HEK293 (cell line): ENCODE results near the gene SRPK3.

Experiments used
- CTCF ChIA-PET: fragments of 350-600 bp; formaldehyde crosslinking; extraction: SDS; loops from one replicate; lab custom pipeline; 2021; ENCODE audit warnings: antibody characterized with exemption; lab: Yijun Ruan, JAX
- POLR2A ChIA-PET: fragments of 300-600 bp; formaldehyde crosslinking; extraction: SDS; loops from one replicate; lab custom pipeline; 2020; ENCODE audit warnings: antibody characterized with exemption, inconsistent platforms; lab: Yijun Ruan, JAX
- H3K27ac ChIP-seq: fragments of 200-500 bp; sonication (Bioruptor generic); 2 replicates; pipeline ENCODE4 v1.5.1; 2014; ENCODE audit warnings: low read depth, low read length, control low read depth, inconsistent platforms; ENCODE audit errors: extremely low read depth
- H3K36me3 ChIP-seq, 2 experiments: fragments of 200-500 bp in 1 of 2; sonication (Bioruptor generic) in 1 of 2; 1 replicate in 1 of 2; 2 replicates in 1 of 2; pipeline ENCODE4 v1.5.1; 2014 to 2017; ENCODE audit warnings: inconsistent platforms in 2 of 2, low read length in 2 of 2; ENCODE audit not compliant: control insufficient read depth in 2 of 2, insufficient read depth in 1 of 2
- H3K4me1 ChIP-seq: fragments of 200-500 bp; sonication (Bioruptor generic); 2 replicates; pipeline ENCODE4 v1.5.1; 2014; ENCODE audit warnings: mild to moderate bottlenecking, low read length, inconsistent platforms; ENCODE audit not compliant: control insufficient read depth, insufficient read depth
- H3K4me3 ChIP-seq: 2 replicates; pipeline ENCODE4 v1.5.1; 2011; ENCODE audit warnings: low read depth, mild to moderate bottlenecking, control low read depth, low read length, moderate library complexity
- H3K9me3 ChIP-seq: fragments of 200-500 bp; sonication (Bioruptor generic); 2 replicates; pipeline ENCODE4 v1.5.1; 2014; ENCODE audit warnings: low read depth, low read length, inconsistent platforms; ENCODE audit not compliant: control insufficient read depth, insufficient read depth
- EGR2 ChIP-seq: fragments of 450-650 bp; formaldehyde crosslinking; IDR thresholded peaks from 2 replicates; pipeline ENCODE4 v1.5.1; 2016; ENCODE audit warnings: low read depth, missing biosample characterization, missing genetic modification characterization
- ZBTB20 ChIP-seq: fragments of 450-650 bp; formaldehyde crosslinking; IDR thresholded peaks from 2 replicates; pipeline ENCODE4 v1.5.1; 2016; ENCODE audit warnings: missing biosample characterization, missing genetic modification characterization
- ZBTB7A ChIP-seq: fragments of 450-650 bp; formaldehyde crosslinking; IDR thresholded peaks from 2 replicates; pipeline ENCODE4 v1.5.1; 2016; ENCODE audit warnings: low read depth, missing biosample characterization, missing genetic modification characterization
- ZFHX2 ChIP-seq: fragments of 450-650 bp; formaldehyde crosslinking; conservative IDR thresholded peaks from 2 replicates; pipeline ENCODE4 v1.5.1; 2016; ENCODE audit warnings: missing biosample characterization, missing genetic modification characterization
- ZNF174 ChIP-seq: fragments of 450-650 bp; formaldehyde crosslinking; IDR thresholded peaks from 2 replicates; pipeline ENCODE4 v1.5.0; 2017; ENCODE audit warnings: missing biosample characterization, mild to moderate bottlenecking, missing genetic modification characterization
- ZNF202 ChIP-seq: fragments of 450-650 bp; formaldehyde crosslinking; IDR thresholded peaks from 2 replicates; pipeline ENCODE4 v1.5.1; 2016; ENCODE audit warnings: missing biosample characterization, missing genetic modification characterization, borderline replicate concordance
- ZNF341 ChIP-seq: fragments of 450-650 bp; formaldehyde crosslinking; IDR thresholded peaks from 2 replicates; pipeline ENCODE4; 2016; ENCODE audit warnings: low read depth, missing biosample characterization, missing genetic modification characterization
- ZNF366 ChIP-seq: fragments of 450-650 bp; formaldehyde crosslinking; conservative IDR thresholded peaks from 2 replicates; pipeline ENCODE4 v1.5.1; 2016; ENCODE audit warnings: missing biosample characterization, missing genetic modification characterization
- ZNF776 ChIP-seq: fragments of 450-650 bp; formaldehyde crosslinking; IDR thresholded peaks from 2 replicates; pipeline ENCODE4 v1.5.0; 2017; ENCODE audit warnings: missing biosample characterization, missing genetic modification characterization, borderline replicate concordance
- TF ChIP-seq, protein P1 (sequence below): fragments of 450-650 bp; formaldehyde crosslinking; IDR thresholded peaks from 2 replicates; pipeline ENCODE4 v1.5.1; 2016; ENCODE audit warnings: missing biosample characterization, missing genetic modification characterization
- TF ChIP-seq, protein P2 (sequence below): fragments of 450-650 bp; formaldehyde crosslinking; IDR thresholded peaks from 2 replicates; pipeline ENCODE4 v1.5.1; 2016; ENCODE audit warnings: missing biosample characterization, missing genetic modification characterization

The SRPK3 gene

DNA sequence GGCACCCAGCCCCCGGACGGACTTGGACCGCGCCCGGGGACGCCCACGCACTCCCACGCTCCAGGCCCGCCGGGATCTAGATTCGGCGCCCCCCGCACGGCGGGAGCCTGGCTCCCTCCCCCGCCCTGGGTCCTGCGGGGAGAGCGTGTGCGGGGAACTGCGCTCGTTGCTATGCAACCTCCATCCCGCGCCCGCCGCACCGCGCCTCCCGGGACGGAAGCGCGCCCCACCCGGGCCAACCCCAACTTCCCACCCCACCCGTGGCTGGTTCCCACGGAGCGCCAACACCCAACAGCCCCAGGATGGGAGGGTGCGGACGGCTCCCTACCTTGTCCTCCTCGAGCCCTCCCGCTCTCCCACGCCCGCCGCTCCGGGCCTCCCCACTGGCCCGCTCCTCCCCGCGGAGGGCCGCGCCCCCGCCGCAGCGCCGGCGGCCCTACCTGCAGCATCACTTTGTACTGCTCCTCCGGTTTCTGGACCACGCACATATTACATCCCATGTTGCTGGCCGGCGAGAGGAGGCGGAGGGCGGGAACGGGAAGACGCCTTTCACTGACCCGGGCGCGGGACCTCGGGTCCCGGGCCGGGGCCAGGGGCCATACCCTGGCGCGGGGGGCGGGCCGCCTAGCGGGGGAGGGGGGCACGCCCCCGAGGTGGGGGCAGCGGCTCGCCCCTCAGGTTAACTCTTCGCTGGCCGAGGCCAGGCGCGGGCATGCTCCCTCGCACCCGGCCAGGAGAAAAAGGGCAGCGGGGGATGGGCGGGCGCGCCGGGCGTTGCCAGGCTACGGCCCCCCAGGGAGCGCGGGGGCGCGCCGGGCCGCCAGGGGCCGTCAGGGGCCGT is 49.2 kb downstream of the SRPK3 start, which contains the start of gene PDZD4 (continued):
- peak; percentile 12; the same call in 1 of the 2 replicates for TF ChIP-seq ZBTB7A (tag by site-specific recombination)
- peak; percentile 52; the same call in 1 of the 2 replicates for TF ChIP-seq ZBTB20
- TF ChIP-seq EGR2 (tag by site-specific recombination), result peak; percentile 94

DNA sequence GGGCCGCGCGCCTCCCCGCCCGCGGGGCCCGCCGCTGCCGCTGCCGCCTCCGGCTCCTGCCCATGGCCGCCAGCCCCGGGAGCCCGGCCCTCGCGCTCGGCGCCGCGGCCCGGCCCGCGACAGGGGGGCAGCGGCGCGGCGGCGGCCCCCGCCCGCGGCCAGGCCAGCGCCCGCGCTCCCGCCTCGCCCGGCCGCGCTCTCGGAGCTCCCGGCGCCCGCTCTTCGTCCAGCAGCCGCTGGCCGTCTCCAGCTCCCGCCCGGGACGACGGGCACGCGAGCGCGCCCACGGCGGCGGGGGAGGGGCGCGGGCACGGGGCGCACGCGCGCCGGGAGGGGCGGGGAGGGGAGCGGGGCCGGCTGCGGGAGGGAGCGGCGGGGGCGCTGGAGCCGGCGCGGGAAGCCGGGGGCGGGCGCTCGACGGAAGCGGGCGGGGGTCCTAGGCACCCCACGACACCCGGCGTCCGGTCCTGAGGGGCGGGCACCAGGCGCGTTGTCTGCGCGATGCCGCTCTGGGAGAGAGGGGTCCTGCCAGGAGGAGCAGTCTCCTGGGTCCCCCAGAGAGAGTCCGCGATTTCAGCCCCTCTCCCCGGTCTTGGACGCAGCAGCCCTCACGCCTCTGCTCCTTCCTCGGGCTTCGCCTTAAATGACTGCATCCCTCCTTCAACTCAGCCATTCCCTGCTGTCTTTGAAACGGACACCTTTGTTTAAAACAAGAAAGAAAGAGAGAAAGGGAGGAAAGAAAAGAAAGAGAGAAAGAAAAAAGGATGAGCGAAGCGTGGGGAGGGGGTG is 50.0 kb downstream of the SRPK3 start:
- no peak overlapping the region; the same call in 1 of the 2 replicates for H3K4me3 ChIP-seq
- TF ChIP-seq ZFHX2 (0 out of 2 replicates have a peak, but pooled peaks have one; percentile 17), ZNF174 (tag by site-specific recombination) (no peak), ZNF776 (tag by site-specific recombination) (no peak), ZNF366 (peak; percentile 43; the same call in 1 of the 2 replicates)
- TF ChIP-seq, all 188 proteins: peak for 2
- Histone ChIP-seq H3K27ac (no peak overlapping the region), H3K4me1 (no peaks in the 10 kb centered on the region), H3K36me3 (no peaks in the 10 kb centered on the region), H3K9me3 (no peaks in the 10 kb centered on the region)
- POLR2A ChIA-PET, result no interaction called here
- CTCF ChIA-PET, result no interaction called here

GRCh38 chrX:153831429-153832150 is 50.7 kb downstream of the SRPK3 start:
- POLR2A ChIA-PET, result no interaction called here
- no peaks in the 10 kb centered on the region for H3K36me3 ChIP-seq
- CTCF ChIA-PET, result no interaction called here
- TF ChIP-seq, protein P1, sequence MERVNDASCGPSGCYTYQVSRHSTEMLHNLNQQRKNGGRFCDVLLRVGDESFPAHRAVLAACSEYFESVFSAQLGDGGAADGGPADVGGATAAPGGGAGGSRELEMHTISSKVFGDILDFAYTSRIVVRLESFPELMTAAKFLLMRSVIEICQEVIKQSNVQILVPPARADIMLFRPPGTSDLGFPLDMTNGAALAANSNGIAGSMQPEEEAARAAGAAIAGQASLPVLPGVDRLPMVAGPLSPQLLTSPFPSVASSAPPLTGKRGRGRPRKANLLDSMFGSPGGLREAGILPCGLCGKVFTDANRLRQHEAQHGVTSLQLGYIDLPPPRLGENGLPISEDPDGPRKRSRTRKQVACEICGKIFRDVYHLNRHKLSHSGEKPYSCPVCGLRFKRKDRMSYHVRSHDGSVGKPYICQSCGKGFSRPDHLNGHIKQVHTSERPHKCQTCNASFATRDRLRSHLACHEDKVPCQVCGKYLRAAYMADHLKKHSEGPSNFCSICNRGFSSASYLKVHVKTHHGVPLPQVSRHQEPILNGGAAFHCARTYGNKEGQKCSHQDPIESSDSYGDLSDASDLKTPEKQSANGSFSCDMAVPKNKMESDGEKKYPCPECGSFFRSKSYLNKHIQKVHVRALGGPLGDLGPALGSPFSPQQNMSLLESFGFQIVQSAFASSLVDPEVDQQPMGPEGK, result no peak
- TF ChIP-seq ZNF341 (tag by site-specific recombination), result peak; percentile 13; the same call in 1 of the 2 replicates
- TF ChIP-seq ZNF202 (tag by site-specific recombination), result no peak
- TF ChIP-seq, protein P2, sequence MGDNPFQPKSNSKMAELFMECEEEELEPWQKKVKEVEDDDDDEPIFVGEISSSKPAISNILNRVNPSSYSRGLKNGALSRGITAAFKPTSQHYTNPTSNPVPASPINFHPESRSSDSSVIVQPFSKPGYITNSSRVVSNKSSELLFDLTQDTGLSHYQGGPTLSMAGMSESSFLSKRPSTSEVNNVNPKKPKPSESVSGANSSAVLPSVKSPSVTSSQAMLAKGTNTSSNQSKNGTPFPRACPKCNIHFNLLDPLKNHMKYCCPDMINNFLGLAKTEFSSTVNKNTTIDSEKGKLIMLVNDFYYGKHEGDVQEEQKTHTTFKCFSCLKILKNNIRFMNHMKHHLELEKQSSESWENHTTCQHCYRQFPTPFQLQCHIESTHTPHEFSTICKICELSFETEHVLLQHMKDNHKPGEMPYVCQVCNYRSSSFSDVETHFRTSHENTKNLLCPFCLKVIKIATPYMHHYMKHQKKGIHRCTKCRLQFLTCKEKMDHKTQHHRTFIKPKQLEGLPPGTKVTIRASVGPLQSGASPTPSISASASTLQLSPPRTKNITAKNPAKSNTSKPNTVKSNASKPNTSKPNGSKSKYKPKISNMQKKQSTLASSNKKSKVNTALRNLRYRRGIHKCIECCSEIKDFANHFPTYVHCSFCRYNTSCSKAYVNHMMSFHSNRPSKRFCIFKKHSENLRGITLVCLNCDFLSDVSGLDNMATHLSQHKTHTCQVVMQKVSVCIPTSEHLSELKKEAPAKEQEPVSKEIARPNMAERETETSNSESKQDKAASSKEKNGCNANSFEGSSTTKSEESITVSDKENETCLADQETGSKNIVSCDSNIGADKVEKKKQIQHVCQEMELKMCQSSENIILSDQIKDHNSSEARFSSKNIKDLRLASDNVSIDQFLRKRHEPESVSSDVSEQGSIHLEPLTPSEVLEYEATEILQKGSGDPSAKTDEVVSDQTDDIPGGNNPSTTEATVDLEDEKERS (tag by site-specific recombination), result no peak
- no peak overlapping the region for H3K4me3 ChIP-seq
- H3K9me3 ChIP-seq, result no peaks in the 10 kb centered on the region
- no peak overlapping the region for H3K27ac ChIP-seq
- no peaks in the 10 kb centered on the region for H3K4me1 ChIP-seq
